ENCODE data around the gene DBF4. TPM values are rescaled to one million over a fixed set of nuclear protein-coding genes. Genes with fewer than 3 reads are reported as not detected.
"Not testable (repeated sequence)": the region's sequence is repeated elsewhere in the genome, so short reads cannot be mapped to it uniquely, and the experiment has no call there.

Gene DBF4
- total RNA-seq, 1 experiment from 2014 or later: 62.8 TPM

DNA sequence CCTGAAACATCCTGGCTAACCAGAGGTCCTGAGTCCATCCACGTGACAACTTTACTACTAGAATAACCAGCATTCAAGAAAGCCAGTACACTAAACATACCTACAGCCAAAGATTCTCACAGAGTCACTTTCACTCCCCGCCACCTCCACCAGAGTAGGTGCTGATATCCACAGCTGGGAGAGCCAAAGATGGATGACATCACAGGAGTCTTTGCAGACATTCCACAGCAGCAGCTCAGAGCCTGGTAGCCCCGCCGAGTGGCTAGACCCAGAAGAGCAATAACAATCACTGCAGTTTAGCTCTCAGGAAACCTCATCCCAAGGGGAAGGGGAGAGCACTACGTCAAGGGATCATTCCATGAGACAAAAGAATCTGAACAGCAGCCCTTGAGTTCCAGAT is 44.3 kb downstream of the DBF4 start:
- DNase-seq: no peak
- no peak overlapping the region for H3K27ac Mint-ChIP-seq (ENCODE audit: unreplicated experiment)
- no peaks in the 10 kb centered on the region for H3K9me3 Mint-ChIP-seq (ENCODE audit: unreplicated experiment)
- ChIA-PET POLR2A (no interaction called here), CTCF (no interaction called here)
- no peaks in the 10 kb centered on the region for H3K9me3 ChIP-seq
- no peaks in the 10 kb centered on the region for H3K4me1 ChIP-seq
- H3K4me3 Mint-ChIP-seq (ENCODE audit: unreplicated experiment): no peak overlapping the region
- no peaks in the 10 kb centered on the region for H3K36me3 ChIP-seq (ENCODE audit: control insufficient read depth, insufficient read depth, low read length)
- intact Hi-C loops (cut with micrococcal nuclease; ENCODE audit: unreplicated experiment): no loop called here
- no peaks in the 10 kb centered on the region for H3K4me1 Mint-ChIP-seq (ENCODE audit: low read depth, unreplicated experiment)
- H3K4me3 ChIP-seq (ENCODE audit: low read depth, low read length): no peak overlapping the region
- no TSS peak for BruUV-seq (replicated peaks)
- no peaks in the 10 kb centered on the region for H3K27me3 ChIP-seq (replicated peaks; ENCODE audit: control insufficient read depth, insufficient read depth, low read length)
- H3K27me3 Mint-ChIP-seq (ENCODE audit: insufficient read depth, unreplicated experiment): no peaks in the 10 kb centered on the region
- TF ChIP-seq, protein P1, sequence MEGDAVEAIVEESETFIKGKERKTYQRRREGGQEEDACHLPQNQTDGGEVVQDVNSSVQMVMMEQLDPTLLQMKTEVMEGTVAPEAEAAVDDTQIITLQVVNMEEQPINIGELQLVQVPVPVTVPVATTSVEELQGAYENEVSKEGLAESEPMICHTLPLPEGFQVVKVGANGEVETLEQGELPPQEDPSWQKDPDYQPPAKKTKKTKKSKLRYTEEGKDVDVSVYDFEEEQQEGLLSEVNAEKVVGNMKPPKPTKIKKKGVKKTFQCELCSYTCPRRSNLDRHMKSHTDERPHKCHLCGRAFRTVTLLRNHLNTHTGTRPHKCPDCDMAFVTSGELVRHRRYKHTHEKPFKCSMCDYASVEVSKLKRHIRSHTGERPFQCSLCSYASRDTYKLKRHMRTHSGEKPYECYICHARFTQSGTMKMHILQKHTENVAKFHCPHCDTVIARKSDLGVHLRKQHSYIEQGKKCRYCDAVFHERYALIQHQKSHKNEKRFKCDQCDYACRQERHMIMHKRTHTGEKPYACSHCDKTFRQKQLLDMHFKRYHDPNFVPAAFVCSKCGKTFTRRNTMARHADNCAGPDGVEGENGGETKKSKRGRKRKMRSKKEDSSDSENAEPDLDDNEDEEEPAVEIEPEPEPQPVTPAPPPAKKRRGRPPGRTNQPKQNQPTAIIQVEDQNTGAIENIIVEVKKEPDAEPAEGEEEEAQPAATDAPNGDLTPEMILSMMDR (IDR thresholded peaks at IDR 0.05; ENCODE audit: insufficient read depth in 1 of 2, low read depth in 1 of 2, low read length in 1 of 2, severe bottlenecking in 1 of 2, unreplicated experiment in 1 of 2): no peak
- no peaks in the 10 kb centered on the region for H3K36me3 Mint-ChIP-seq (ENCODE audit: insufficient read depth, unreplicated experiment)

DNA sequence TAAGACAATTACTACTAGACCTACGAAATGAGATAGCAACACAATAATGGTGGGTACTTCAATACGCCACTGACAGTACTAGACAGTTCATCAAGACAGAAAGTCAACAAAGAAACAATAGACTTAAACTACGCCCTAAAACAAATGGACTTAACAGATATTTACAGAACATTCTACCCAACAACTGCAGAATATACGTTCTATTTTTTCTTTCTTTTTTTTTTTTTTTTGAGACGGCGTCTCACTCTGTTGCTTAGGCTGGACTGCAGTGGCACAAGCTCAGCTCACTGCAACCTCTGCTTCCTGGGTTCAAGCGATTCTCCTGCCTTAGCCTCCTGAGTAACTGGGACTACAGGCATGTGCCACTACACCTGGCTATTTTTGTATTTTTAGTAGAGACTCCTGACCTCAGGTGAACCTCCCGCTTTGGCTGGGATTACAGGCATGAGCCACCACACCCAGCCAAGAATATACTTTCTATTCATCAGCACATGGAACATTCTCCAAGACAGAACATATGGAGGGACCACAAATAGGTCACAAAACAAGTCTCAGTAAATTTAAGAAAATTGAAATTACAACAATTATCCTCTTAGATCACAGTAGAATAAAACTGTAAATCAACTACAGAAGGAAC is 46.6 kb downstream of the DBF4 start:
- DNase-seq; intact Hi-C loops (cut with micrococcal nuclease; ENCODE audit: unreplicated experiment); H3K9me3 Mint-ChIP-seq (ENCODE audit: unreplicated experiment); POLR2A ChIA-PET; H3K9me3 ChIP-seq; H3K36me3 Mint-ChIP-seq (ENCODE audit: insufficient read depth, unreplicated experiment); H3K27me3 ChIP-seq (replicated peaks; ENCODE audit: control insufficient read depth, insufficient read depth, low read length); H3K27me3 Mint-ChIP-seq (ENCODE audit: insufficient read depth, unreplicated experiment); H3K27ac Mint-ChIP-seq (ENCODE audit: unreplicated experiment); BruUV-seq (replicated peaks); H3K4me1 Mint-ChIP-seq (ENCODE audit: low read depth, unreplicated experiment); H3K4me3 ChIP-seq (ENCODE audit: low read depth, low read length); H3K4me1 ChIP-seq; CTCF ChIA-PET; H3K36me3 ChIP-seq (ENCODE audit: control insufficient read depth, insufficient read depth, low read length); H3K4me3 Mint-ChIP-seq (ENCODE audit: unreplicated experiment): not testable (repeated sequence)

DNA sequence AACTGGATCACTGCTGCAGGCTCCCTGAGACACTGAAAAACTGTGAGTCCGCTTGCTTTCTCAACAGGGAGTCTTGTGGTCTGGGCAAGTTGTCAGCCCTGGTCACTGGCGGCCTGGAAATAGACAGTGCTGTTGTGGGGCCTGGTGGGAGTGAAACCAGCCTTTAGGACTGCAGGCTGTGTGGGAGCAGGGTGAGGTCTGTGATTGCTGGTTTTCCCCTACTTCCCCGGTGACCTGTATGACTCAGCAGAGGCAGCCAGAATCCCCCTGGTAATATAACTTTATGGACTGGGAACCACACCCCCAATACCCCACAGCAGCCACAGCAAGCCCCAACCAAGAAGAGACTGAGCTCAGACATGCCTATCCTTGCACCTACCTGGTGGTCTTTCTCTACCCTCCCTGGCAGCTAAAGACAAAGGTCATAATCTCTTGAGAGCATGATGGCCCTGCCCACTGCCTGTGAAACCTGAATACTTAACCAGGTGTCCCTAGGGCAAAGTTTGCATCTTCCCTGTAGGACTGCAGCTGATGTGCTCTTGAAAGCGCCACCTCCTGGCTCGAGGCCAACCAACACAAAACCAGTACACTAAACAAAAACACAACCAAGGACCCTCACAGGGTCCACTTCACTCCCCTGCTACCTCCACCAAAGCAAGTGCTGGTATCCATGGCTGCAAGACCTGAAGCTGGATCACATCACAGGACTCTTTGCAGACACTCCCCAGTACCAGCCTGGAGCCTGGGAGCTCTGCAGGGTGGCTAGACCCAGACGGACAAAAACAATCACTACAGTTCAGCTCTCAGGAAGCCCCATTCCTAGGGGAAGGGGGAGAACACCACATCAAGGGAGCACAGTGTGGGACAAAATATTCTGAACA is 50.5 kb downstream of the DBF4 start:
- ChIA-PET CTCF (no interaction called here), POLR2A (no interaction called here)
- TF ChIP-seq, protein P1 (IDR thresholded peaks at IDR 0.05; ENCODE audit: insufficient read depth in 1 of 2, low read depth in 1 of 2, low read length in 1 of 2, severe bottlenecking in 1 of 2, unreplicated experiment in 1 of 2): peak; percentile 28 to 34
- Mint-ChIP-seq H3K4me3 (ENCODE audit: unreplicated experiment) (no peak overlapping the region), H3K27ac (ENCODE audit: unreplicated experiment) (peak overlapping the region; percentile 27), H3K36me3 (ENCODE audit: insufficient read depth, unreplicated experiment) (no peaks in the 10 kb centered on the region), H3K9me3 (ENCODE audit: unreplicated experiment) (no peaks in the 10 kb centered on the region), H3K27me3 (ENCODE audit: insufficient read depth, unreplicated experiment) (peaks cover 8% of the 10 kb centered on the region), H3K4me1 (ENCODE audit: low read depth, unreplicated experiment) (no peaks in the 10 kb centered on the region)
- DNase-seq: peak; percentile 47 to 71
- Histone ChIP-seq H3K36me3 (ENCODE audit: control insufficient read depth, insufficient read depth, low read length) (no peaks in the 10 kb centered on the region), H3K9me3 (no peaks in the 10 kb centered on the region), H3K4me1 (peaks cover 8% of the 10 kb centered on the region), H3K27me3 (replicated peaks; ENCODE audit: control insufficient read depth, insufficient read depth, low read length) (no peaks in the 10 kb centered on the region), H3K4me3 (ENCODE audit: low read depth, low read length) (no peak overlapping the region)
- intact Hi-C loops (cut with micrococcal nuclease; ENCODE audit: unreplicated experiment): loop anchor here (1.0 kb wide), 1 partner anchor 129 kb away; no protein-coding TSS in a partner anchor
- BruUV-seq (replicated peaks): TSS peak; percentile 32

All from Caco-2 (cell line).